IPS DF 6.9 (cell line): ENCODE data around the gene SHMT2.
A peak's percentile ranks its signal among the peaks of the same experiment; 100 is the strongest.

Experiments
- DNase-seq: peaks from one replicate; pipeline ENCODE4 v3.0.0-alpha.2; 2013; ENCODE audit warnings: low read depth, low spot score
- H3K27ac ChIP-seq: one replicate; pipeline ENCODE4 v1.5.1; 2013; ENCODE audit warnings: low read length, control low read depth
- H3K27me3 ChIP-seq: 2 replicates; pipeline ENCODE4 v1.6.1; 2013; ENCODE audit warnings: mild to moderate bottlenecking, low read length; ENCODE audit not compliant: control insufficient read depth, insufficient read depth
- H3K36me3 ChIP-seq: 2 replicates; pipeline ENCODE4 v1.6.1; 2013; ENCODE audit warnings: low read length; ENCODE audit not compliant: control insufficient read depth, insufficient read depth
- H3K4me1 ChIP-seq: 2 replicates; pipeline ENCODE4 v1.6.1; 2013; ENCODE audit warnings: low read length; ENCODE audit not compliant: control insufficient read depth, insufficient read depth
- H3K4me3 ChIP-seq: 2 replicates; pipeline ENCODE4 v1.5.1; 2013; ENCODE audit warnings: mild to moderate bottlenecking, low read length
- H3K9me3 ChIP-seq: 2 replicates; pipeline ENCODE4 v1.6.1; 2013; ENCODE audit warnings: low read length, inconsistent platforms; ENCODE audit not compliant: control insufficient read depth, insufficient read depth
- WGBS: extraction: QIAGEN DNeasy Blood & Tissue Kit; methylation state at CpG from one replicate; pipeline ENCODE4 v1.1.7; 2013; ENCODE audit warnings: mixed read lengths, missing lambda C conversion rate; ENCODE audit not compliant: insufficient read length, insufficient coverage; 5-methylcytosine and 5-hydroxymethylcytosine counted together

The SHMT2 gene

DNA sequence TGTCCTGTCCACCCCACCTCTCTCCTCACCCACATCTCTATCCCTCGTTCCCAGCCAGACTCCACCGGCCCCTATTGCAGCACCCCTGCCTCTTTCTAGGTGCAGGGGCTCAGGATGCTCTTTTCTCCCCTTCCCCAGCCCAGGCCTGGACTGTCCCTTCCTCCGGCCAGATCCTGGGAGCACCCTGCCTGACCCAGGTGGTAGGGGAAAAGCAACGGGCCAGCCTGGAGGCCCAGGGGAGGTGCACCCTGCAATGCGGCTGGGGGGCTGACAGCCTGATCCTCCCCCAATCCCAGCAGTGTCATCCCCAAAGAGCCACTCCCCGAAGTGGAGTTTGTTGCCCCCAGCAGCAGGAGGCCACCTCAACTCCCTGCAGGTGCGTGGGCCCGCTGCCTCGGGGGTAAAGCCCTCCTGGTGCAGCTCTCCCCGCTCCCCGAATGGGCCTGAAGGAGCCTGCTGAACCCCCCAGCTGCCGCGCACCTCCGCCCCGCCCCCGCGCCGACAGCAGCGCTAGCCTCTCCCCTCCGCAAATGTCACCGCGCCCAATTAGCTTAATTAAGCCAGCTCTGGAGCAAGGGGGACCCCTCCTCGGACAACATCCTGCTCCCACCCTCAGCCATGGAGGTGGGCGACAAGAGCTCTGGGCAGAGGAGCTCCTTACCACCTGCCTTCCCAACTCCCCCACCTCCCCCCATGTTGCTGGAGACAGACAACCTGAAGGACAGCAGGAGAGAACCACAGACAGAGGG is 8.2 kb upstream of the SHMT2 start:
- H3K27me3 ChIP-seq, result peaks cover 87% of the 10 kb centered on the region

GRCh38 chr12:57222286-57223190 is 7.0 kb upstream of the SHMT2 start:
- no peak for DNase-seq
- WGBS, result no CpG with 5 or more reads among the region's 13 CpGs
- H3K4me1 ChIP-seq, result peaks cover 15% of the 10 kb centered on the region
- no peak overlapping the region for H3K27ac ChIP-seq
- no peaks in the 10 kb centered on the region for H3K36me3 ChIP-seq
- H3K4me3 ChIP-seq, result no peak overlapping the region
- H3K9me3 ChIP-seq, result no peaks in the 10 kb centered on the region
- H3K27me3 ChIP-seq, result peaks cover 86% of the 10 kb centered on the region

More for the DNA sequence above, 8.2 kb upstream of the SHMT2 start:
- Histone ChIP-seq H3K4me3 (no peak overlapping the region), H3K27ac (no peak overlapping the region), H3K36me3 (no peaks in the 10 kb centered on the region), H3K9me3 (no peaks in the 10 kb centered on the region), H3K4me1 (peaks cover 16% of the 10 kb centered on the region)
- WGBS, result no CpG with 5 or more reads among the region's 24 CpGs
- no peak for DNase-seq

- no peak for DNase-seq
- Histone ChIP-seq H3K9me3 (no peaks in the 10 kb centered on the region), H3K27ac (no peak overlapping the region), H3K36me3 (no peaks in the 10 kb centered on the region), H3K4me3 (no peak overlapping the region), H3K27me3 (peaks cover 79% of the 10 kb centered on the region), H3K4me1 (peaks cover 15% of the 10 kb centered on the region)
- no CpG with 5 or more reads among the region's 22 CpGs for WGBS
These were observed 6.0 kb upstream of the SHMT2 start for GRCh38 chr12:57223191-57224165.

- Histone ChIP-seq H3K27ac (no peak overlapping the region), H3K4me3 (no peak overlapping the region), H3K36me3 (no peaks in the 10 kb centered on the region), H3K9me3 (no peaks in the 10 kb centered on the region), H3K4me1 (peaks cover 15% of the 10 kb centered on the region), H3K27me3 (peaks cover 69% of the 10 kb centered on the region)
- no peak for DNase-seq
- no CpG with 5 or more reads among the region's 30 CpGs for WGBS
These were observed 5.1 kb upstream of the SHMT2 start for GRCh38 chr12:57224278-57224972.

DNA sequence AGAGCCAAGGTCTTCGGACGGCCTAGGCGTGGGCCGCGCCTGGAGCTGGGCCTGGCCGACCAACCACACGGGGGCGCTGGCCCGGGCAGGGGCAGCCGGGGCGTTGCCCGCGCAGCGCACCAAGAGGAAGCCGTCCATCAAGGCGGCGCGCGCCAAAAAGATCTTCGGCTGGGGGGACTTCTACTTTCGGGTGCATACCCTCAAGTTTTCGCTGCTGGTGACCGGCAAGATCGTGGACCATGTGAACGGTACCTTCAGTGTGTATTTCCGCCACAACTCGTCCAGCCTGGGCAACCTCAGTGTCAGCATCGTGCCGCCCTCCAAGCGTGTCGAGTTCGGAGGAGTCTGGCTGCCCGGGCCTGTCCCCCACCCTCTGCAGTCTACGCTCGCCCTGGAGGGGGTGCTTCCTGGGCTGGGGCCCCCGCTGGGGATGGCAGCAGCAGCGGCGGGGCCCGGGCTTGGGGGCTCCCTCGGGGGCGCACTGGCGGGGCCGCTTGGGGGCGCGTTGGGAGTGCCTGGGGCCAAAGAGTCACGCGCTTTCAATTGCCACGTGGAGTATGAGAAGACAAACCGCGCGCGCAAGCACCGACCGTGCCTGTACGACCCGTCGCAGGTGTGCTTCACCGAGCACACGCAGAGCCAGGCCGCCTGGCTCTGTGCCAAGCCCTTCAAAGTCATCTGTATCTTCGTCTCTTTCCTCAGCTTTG is 4.4 kb upstream of the SHMT2 start:
- Histone ChIP-seq H3K27me3 (peaks cover 63% of the 10 kb centered on the region), H3K9me3 (no peaks in the 10 kb centered on the region), H3K4me1 (peaks cover 10% of the 10 kb centered on the region), H3K36me3 (no peaks in the 10 kb centered on the region), H3K27ac (no peak overlapping the region), H3K4me3 (no peak overlapping the region; the same call in 1 of the 2 replicates)
- DNase-seq, result no peak
- no CpG with 5 or more reads among the region's 61 CpGs for WGBS

DNA sequence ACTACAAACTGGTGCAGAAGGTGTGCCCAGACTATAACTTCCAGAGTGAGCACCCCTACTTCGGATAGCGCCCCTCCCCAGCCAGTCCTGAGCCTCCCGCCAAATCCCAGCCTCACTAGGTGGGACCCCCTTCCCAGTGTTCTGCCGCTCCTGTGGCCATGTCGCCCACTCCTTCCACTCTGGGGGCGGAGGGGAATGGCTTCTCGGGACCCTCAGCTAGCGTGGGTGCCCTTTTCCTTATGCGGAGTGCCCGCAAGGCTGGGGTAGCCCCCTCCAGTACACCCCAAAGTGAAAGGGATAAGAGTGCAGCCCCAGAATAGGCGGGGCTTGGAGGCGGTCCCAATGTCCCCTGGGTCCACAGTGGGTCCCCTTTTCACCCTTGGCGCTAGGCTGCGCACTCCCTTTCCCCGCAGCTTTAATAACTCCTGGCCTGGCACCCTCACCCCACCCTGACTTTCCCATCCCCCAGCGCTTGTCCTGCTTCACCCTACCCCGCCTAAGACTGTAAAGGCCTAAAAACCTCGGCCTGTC is 3.8 kb upstream of the SHMT2 start:
- no peak for DNase-seq
- no peak overlapping the region for H3K27ac ChIP-seq
- peaks cover 11% of the 10 kb centered on the region for H3K4me1 ChIP-seq
- no peaks in the 10 kb centered on the region for H3K9me3 ChIP-seq
- WGBS, result no CpG with 5 or more reads among the region's 18 CpGs
- no peaks in the 10 kb centered on the region for H3K36me3 ChIP-seq
- no peak overlapping the region for H3K4me3 ChIP-seq
- peaks cover 59% of the 10 kb centered on the region for H3K27me3 ChIP-seq

DNA sequence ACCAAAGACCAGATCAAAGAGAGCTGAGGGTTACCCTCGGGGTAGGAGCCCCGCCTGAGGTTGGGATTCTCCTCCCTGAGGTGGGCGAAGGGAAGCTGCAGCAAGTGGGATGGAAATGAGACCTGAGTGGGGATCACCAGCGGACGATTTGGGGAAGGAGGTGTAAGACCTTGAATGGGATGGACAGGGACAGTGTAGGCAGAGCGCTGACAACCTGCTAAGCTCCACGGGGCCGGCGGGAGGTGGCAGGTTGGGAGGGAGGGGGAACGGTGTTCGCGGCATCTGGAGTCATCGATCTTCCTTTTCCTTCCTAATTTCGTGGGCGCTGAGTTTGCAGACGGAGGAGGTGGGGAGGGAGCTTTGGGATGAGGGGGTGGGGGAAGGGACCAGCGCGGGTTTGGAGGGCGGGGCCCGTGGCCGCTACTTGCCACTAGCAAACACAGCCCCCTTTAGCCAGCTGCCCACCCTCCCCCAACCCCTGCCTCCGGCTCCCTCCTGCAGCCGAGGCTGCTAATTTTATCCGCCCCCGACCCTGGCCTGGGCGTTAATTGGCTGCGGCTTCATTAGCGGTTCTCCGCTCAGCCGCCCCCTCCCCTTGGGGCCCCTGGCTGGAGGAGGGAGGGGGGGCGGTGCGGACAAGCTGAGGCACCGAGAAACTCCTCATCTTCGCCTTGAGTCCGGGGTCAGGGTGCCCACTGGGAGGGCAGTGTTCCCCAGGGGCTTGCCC is 2.8 kb upstream of the SHMT2 start:
- no peak for DNase-seq
- Histone ChIP-seq H3K36me3 (peaks cover 9% of the 10 kb centered on the region), H3K27me3 (peaks cover 48% of the 10 kb centered on the region), H3K27ac (no peak overlapping the region), H3K4me3 (peak overlapping the region; percentile 38; the same call in 1 of the 2 replicates), H3K4me1 (peaks cover 9% of the 10 kb centered on the region), H3K9me3 (no peaks in the 10 kb centered on the region)
- no CpG with 5 or more reads among the region's 35 CpGs for WGBS

DNA sequence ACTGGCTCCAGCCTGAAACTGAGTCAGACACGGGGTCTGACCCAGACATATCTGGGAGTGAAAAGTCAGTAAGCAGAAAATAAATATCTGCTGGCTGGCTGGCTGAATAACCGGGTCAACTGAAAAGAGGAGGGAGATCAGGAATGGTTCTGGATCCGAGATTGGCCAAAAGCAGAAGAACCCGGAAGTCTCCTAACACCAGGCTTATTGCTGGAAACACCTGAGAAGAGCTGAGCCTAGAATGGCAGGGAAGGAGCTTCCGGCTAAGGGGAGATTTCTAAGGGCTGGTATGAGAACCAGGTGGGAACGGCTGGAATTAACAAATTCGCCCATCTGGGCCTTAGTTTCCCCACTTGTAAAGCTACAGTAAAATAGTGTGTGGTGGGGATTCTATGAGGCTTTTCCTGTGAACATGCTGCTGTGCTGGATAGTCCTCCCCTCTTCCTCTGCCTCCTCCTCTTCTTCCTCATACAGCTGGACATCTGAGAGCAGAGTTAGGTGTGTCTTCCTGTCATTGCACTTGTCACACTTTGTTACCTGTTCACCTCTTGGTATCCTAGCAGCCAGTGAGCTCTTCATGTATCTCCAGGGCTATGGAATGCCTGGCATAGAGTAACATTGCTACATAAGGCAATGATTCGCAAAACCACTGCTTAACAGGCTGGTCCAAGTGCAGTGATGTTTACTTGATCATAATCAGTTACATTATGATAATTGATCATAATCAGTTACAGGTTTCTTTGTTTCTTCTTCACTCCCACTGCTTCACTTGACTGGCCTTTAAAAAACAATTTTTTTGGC is 2.0 kb upstream of the SHMT2 start:
- peaks cover 41% of the 10 kb centered on the region for H3K27me3 ChIP-seq
- H3K36me3 ChIP-seq, result peaks cover 16% of the 10 kb centered on the region
- DNase-seq, result no peak
- WGBS, result no CpG with 5 or more reads among the region's 8 CpGs
- no peak overlapping the region for H3K27ac ChIP-seq
- peak overlapping the region; percentile 38; the same call in 1 of the 2 replicates for H3K4me3 ChIP-seq
- H3K4me1 ChIP-seq, result peaks cover 9% of the 10 kb centered on the region
- no peaks in the 10 kb centered on the region for H3K9me3 ChIP-seq
